Naive thymus-derived CD4-positive, alpha-beta T cell (primary cell): ENCODE measurements around the gene CDH12. TPM values are rescaled to one million over a fixed set of nuclear protein-coding genes. Genes with fewer than 3 reads are reported as not detected.

Source experiments
- ATAC-seq: fragments of 150-1000 bp; cut with Tn5 transposase; 2 replicates; pipeline ENCODE4 v1.10.0; 2021; ENCODE audit warnings: mild to moderate bottlenecking, moderate library complexity
- CTCF ChIA-PET: fragments of 350-600 bp; sonication (Branson Sonifier 250); formaldehyde crosslinking; loops from one replicate; lab custom pipeline; 2021; ENCODE audit warnings: antibody characterized with exemption; lab: Charles Lee
- POLR2A ChIA-PET: fragments of 350-600 bp; sonication (Branson Sonifier 250); formaldehyde crosslinking; loops from one replicate; lab custom pipeline; 2021; ENCODE audit warnings: antibody characterized with exemption, inconsistent platforms; lab: Charles Lee
- DNase-seq, 9 donors: peaks; one replicate each; pipeline versions ENCODE4 v3.0.0 to v3.0.0-alpha.2; 2020 to 2022; ENCODE audit warnings: mixed read lengths in 1 of 9
- H3K27ac ChIP-seq: one replicate; pipeline ENCODE4 v1.7.0; 2013; ENCODE audit warnings: mild to moderate bottlenecking, low read depth, low read length, moderate library complexity
- H3K27me3 ChIP-seq, 2 donors: one replicate each; pipeline ENCODE4 v1.7.0; 2013; ENCODE audit warnings: low read length in 2 of 2, mild to moderate bottlenecking in 2 of 2, moderate library complexity in 2 of 2; ENCODE audit not compliant: control insufficient read depth in 2 of 2, insufficient read depth in 2 of 2
- H3K36me3 ChIP-seq, 3 experiments: 1 replicate in 2 of 3; 2 replicates in 1 of 3; pipeline ENCODE4 v1.7.0; 2013; ENCODE audit warnings: low read length in 3 of 3, mild to moderate bottlenecking in 3 of 3, moderate library complexity in 1 of 3; ENCODE audit not compliant: insufficient read depth in 3 of 3, control insufficient read depth in 2 of 3
- H3K4me1 ChIP-seq, 2 donors: one replicate each; pipeline ENCODE4 v1.7.0; 2013; ENCODE audit warnings: low read length in 2 of 2, mild to moderate bottlenecking in 2 of 2, moderate library complexity in 1 of 2; ENCODE audit not compliant: control insufficient read depth in 2 of 2, insufficient read depth in 2 of 2
- H3K4me3 ChIP-seq: 2 replicates; pipeline ENCODE4 v1.7.0; 2013; ENCODE audit warnings: mild to moderate bottlenecking, low read length
- H3K9me3 ChIP-seq, 3 experiments: 1 replicate in 2 of 3; 2 replicates in 1 of 3; pipeline ENCODE4 v1.7.0; 2013; ENCODE audit warnings: low read length in 3 of 3; ENCODE audit not compliant: control insufficient read depth in 2 of 3
- H3K27ac Mint-ChIP-seq, 9 donors: one replicate each; pipeline ENCODE4 v1.8.0; 2020 to 2022; ENCODE audit warnings: mixed read lengths in 9 of 9, mild to moderate bottlenecking in 8 of 9, moderate library complexity in 5 of 9, inconsistent platforms in 2 of 9
- H3K27me3 Mint-ChIP-seq, 5 donors: one replicate each; pipeline ENCODE4 v1.8.0; 2021 to 2022; ENCODE audit warnings: mixed read lengths in 5 of 5, mild to moderate bottlenecking in 1 of 5
- H3K36me3 Mint-ChIP-seq, 5 donors: one replicate each; pipeline ENCODE4 v1.8.0; 2020 to 2022; ENCODE audit warnings: mixed read lengths in 5 of 5, mild to moderate bottlenecking in 3 of 5, inconsistent platforms in 1 of 5
- H3K4me1 Mint-ChIP-seq, 7 donors: one replicate each; pipeline ENCODE4 v1.8.0; 2020 to 2022; ENCODE audit warnings: mixed read lengths in 7 of 7, mild to moderate bottlenecking in 3 of 7, inconsistent platforms in 1 of 7
- H3K4me3 Mint-ChIP-seq, 10 donors: one replicate each; pipeline ENCODE4 v1.8.0; 2020 to 2022; ENCODE audit warnings: mild to moderate bottlenecking in 10 of 10, mixed read lengths in 10 of 10, moderate library complexity in 6 of 10, inconsistent platforms in 2 of 10
- H3K9me3 Mint-ChIP-seq, 11 donors: one replicate each; pipeline ENCODE4 v1.8.0; 2020 to 2022; ENCODE audit warnings: mixed read lengths in 11 of 11, mild to moderate bottlenecking in 4 of 11, inconsistent platforms in 1 of 11, moderate library complexity in 1 of 11
- intact Hi-C, 2 donors: fragments of 100-400 bp; cut with micrococcal nuclease; formaldehyde crosslinking; loops; one replicate each; pipeline ENCODE4 v1.15.1; 2023
- polyA plus RNA-seq, 2 donors: library from polyadenylated mRNA; unstranded; fragments of 300-500 nt; fragmentation: Illumina TruSeq; gene quantifications; one replicate each; pipeline ENCODE4 v1.2.3, GENCODE V29; 2021
- total RNA-seq, 6 experiments: library from RNA in 5 of 6; stranded (reverse) in 5 of 6; gene quantifications; 1 replicate in 5 of 6; 2 replicates in 1 of 6; pipeline ENCODE4 v1.2.3 and lab custom pipeline; 2021 to 2026

CDH12 gene
- total and polyA plus RNA-seq, 7 experiments from 2014 or later: not detected

- intact Hi-C loops: no loop called here
- no peaks in the 10 kb centered on the region for H3K4me1 Mint-ChIP-seq
Observed at GRCh38 chr5:22372826-22373660, 480.1 kb downstream of the CDH12 start.

GRCh38 chr5:22372376-22372775 lies 480.8 kb downstream of the CDH12 start:
- no peaks in the 10 kb centered on the region for H3K27me3 ChIP-seq
- CTCF ChIA-PET: no interaction called here

More at GRCh38 chr5:22372826-22373660, 480.1 kb downstream of the CDH12 start:
- Histone ChIP-seq H3K27me3 (no peaks in the 10 kb centered on the region), H3K4me3 (no peak overlapping the region), H3K36me3 (no peaks in the 10 kb centered on the region), H3K27ac (no peak overlapping the region), H3K4me1 (no peaks in the 10 kb centered on the region), H3K9me3 (peaks cover 0 to 12% (median 0%) of the 10 kb centered on the region in 3 experiments)
- H3K4me3 Mint-ChIP-seq: no peak overlapping the region
- POLR2A ChIA-PET: no interaction called here
- H3K9me3 Mint-ChIP-seq: peaks cover 0 to 27% (median 8%) of the 10 kb centered on the region in 11 donors
- no peak overlapping the region for H3K27ac Mint-ChIP-seq
- CTCF ChIA-PET: no interaction called here
- H3K27me3 Mint-ChIP-seq: no peaks in the 10 kb centered on the region
- no peaks in the 10 kb centered on the region for H3K36me3 Mint-ChIP-seq
- DNase-seq: no peak
- ATAC-seq: no peak

GRCh38 chr5:22354956-22355355 lies 498.2 kb downstream of the CDH12 start:
- Histone ChIP-seq H3K4me1 (no peaks in the 10 kb centered on the region), H3K4me3 (no peak overlapping the region), H3K36me3 (no peaks in the 10 kb centered on the region), H3K27ac (no peak overlapping the region), H3K9me3 (no peaks in the 10 kb centered on the region), H3K27me3 (no peaks in the 10 kb centered on the region)
- no peak for DNase-seq
- ATAC-seq: no peak
- CTCF ChIA-PET: no interaction called here
- Mint-ChIP-seq H3K27me3 (no peaks in the 10 kb centered on the region), H3K27ac (no peak overlapping the region), H3K4me1 (no peaks in the 10 kb centered on the region), H3K36me3 (no peaks in the 10 kb centered on the region), H3K9me3 (peaks cover 0 to 18% (median 6%) of the 10 kb centered on the region in 11 donors), H3K4me3 (no peak overlapping the region)
- intact Hi-C loops: no loop called here
- POLR2A ChIA-PET: no interaction called here

More at GRCh38 chr5:22372376-22372775, 480.8 kb downstream of the CDH12 start:
- Histone ChIP-seq H3K4me3 (no peak overlapping the region), H3K36me3 (no peaks in the 10 kb centered on the region), H3K9me3 (peaks cover 0 to 12% (median 0%) of the 10 kb centered on the region in 3 experiments), H3K27ac (no peak overlapping the region), H3K4me1 (no peaks in the 10 kb centered on the region)
- intact Hi-C loops: no loop called here
- Mint-ChIP-seq H3K27ac (no peak overlapping the region), H3K27me3 (no peaks in the 10 kb centered on the region), H3K4me3 (no peak overlapping the region), H3K36me3 (no peaks in the 10 kb centered on the region), H3K9me3 (peaks cover 0 to 24% (median 7%) of the 10 kb centered on the region in 11 donors), H3K4me1 (no peaks in the 10 kb centered on the region)
- no peak for ATAC-seq
- POLR2A ChIA-PET: no interaction called here
- DNase-seq: no peak

GRCh38 chr5:22352493-22352892 lies 500.7 kb downstream of the CDH12 start:
- peaks cover 0 to 6% (median 4%) of the 10 kb centered on the region in 11 donors for H3K9me3 Mint-ChIP-seq
- DNase-seq (no peak), ATAC-seq (no peak)
- H3K27ac Mint-ChIP-seq: no peak overlapping the region
- POLR2A ChIA-PET: no interaction called here
- CTCF ChIA-PET: no interaction called here
- no peaks in the 10 kb centered on the region for H3K27me3 Mint-ChIP-seq
- no peaks in the 10 kb centered on the region for H3K36me3 Mint-ChIP-seq
- no peaks in the 10 kb centered on the region for H3K4me1 Mint-ChIP-seq
- H3K4me3 ChIP-seq: no peak overlapping the region
- no peaks in the 10 kb centered on the region for H3K36me3 ChIP-seq
- intact Hi-C loops: no loop called here
- H3K4me1 ChIP-seq: no peaks in the 10 kb centered on the region
- H3K4me3 Mint-ChIP-seq: no peak overlapping the region
- H3K27ac ChIP-seq: no peak overlapping the region
- no peaks in the 10 kb centered on the region for H3K27me3 ChIP-seq
- H3K9me3 ChIP-seq: no peaks in the 10 kb centered on the region

- no peaks in the 10 kb centered on the region for H3K36me3 Mint-ChIP-seq
- DNase-seq (no peak), ATAC-seq (no peak)
- peaks cover 0 to 12% (median 6%) of the 10 kb centered on the region in 11 donors for H3K9me3 Mint-ChIP-seq
- no peaks in the 10 kb centered on the region for H3K9me3 ChIP-seq
- CTCF ChIA-PET: no interaction called here
- no peaks in the 10 kb centered on the region for H3K36me3 ChIP-seq
- POLR2A ChIA-PET: no interaction called here
- H3K27me3 ChIP-seq: no peaks in the 10 kb centered on the region
- H3K4me1 Mint-ChIP-seq: no peaks in the 10 kb centered on the region
- H3K4me1 ChIP-seq: no peaks in the 10 kb centered on the region
- no peaks in the 10 kb centered on the region for H3K27me3 Mint-ChIP-seq
- H3K4me3 Mint-ChIP-seq: no peak overlapping the region
- H3K27ac Mint-ChIP-seq: no peak overlapping the region
- no peak overlapping the region for H3K27ac ChIP-seq
- intact Hi-C loops: no loop called here
- H3K4me3 ChIP-seq: no peak overlapping the region
Observed at GRCh38 chr5:22351178-22351577, 502.0 kb downstream of the CDH12 start.

- no peaks in the 10 kb centered on the region for H3K9me3 ChIP-seq
- Mint-ChIP-seq H3K27ac (no peak overlapping the region), H3K36me3 (no peaks in the 10 kb centered on the region), H3K9me3 (peaks cover 0 to 12% (median 6%) of the 10 kb centered on the region in 11 donors), H3K4me1 (no peaks in the 10 kb centered on the region), H3K4me3 (no peak overlapping the region), H3K27me3 (no peaks in the 10 kb centered on the region)
- ChIA-PET CTCF (no interaction called here), POLR2A (no interaction called here)
- H3K4me3 ChIP-seq: no peak overlapping the region
- no peak overlapping the region for H3K27ac ChIP-seq
- intact Hi-C loops: no loop called here
- DNase-seq: no peak
- no peaks in the 10 kb centered on the region for H3K4me1 ChIP-seq
- no peaks in the 10 kb centered on the region for H3K36me3 ChIP-seq
- H3K27me3 ChIP-seq: no peaks in the 10 kb centered on the region
- ATAC-seq: no peak
Observed at GRCh38 chr5:22348027-22348426, 505.1 kb downstream of the CDH12 start.

- Histone ChIP-seq H3K4me1 (no peaks in the 10 kb centered on the region), H3K27me3 (no peaks in the 10 kb centered on the region), H3K36me3 (no peaks in the 10 kb centered on the region), H3K9me3 (no peaks in the 10 kb centered on the region), H3K27ac (no peak overlapping the region), H3K4me3 (no peak overlapping the region)
- POLR2A ChIA-PET: no interaction called here
- intact Hi-C loops: no loop called here
- no peaks in the 10 kb centered on the region for H3K36me3 Mint-ChIP-seq
- no peak overlapping the region for H3K27ac Mint-ChIP-seq
- CTCF ChIA-PET: no interaction called here
- ATAC-seq (no peak), DNase-seq (no peak)
- H3K4me3 Mint-ChIP-seq: no peak overlapping the region
- no peaks in the 10 kb centered on the region for H3K4me1 Mint-ChIP-seq
- H3K27me3 Mint-ChIP-seq: no peaks in the 10 kb centered on the region
- peaks cover 0 to 13% (median 4%) of the 10 kb centered on the region in 11 donors for H3K9me3 Mint-ChIP-seq
Observed at GRCh38 chr5:22344000-22344399, 509.1 kb downstream of the CDH12 start.
